ENCODE data around the gene NLRP3.

DNA sequence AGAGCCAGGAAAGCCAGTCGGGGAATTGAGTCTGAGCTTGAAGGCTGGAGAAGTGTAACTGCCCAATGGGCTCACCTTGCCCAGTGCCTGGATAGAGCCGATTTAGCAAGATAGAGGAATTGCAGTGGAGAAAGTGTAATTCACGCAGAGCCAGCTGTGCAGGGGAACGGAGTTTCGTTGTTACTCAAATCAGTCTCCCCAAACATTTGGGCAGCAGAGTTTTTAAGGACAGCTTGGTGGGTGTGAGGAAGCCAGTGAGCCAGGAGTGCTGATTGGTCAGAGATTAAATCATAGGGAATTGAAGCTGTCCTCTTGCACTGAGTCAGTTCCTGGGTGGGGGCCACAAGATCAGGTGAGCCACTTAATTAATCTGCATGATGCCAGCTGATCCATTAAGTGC, 28.4 kb upstream of the NLRP3 start:
- no peak for TF ChIP-seq CTCF (IDR thresholded peaks at IDR 0.05)
- TF ChIP-seq EZH2 (IDR thresholded peaks at IDR 0.05; ENCODE audit: borderline replicate concordance, insufficient read depth, low read depth, low read length, poor library complexity, severe bottlenecking): no peak
